Keratinocyte (primary cell): ENCODE results near the gene CFAP92. TPM values are rescaled to one million over a fixed set of nuclear protein-coding genes. Genes with fewer than 3 reads are reported as not detected.

ENCODE experiments used
- DNase-seq: peaks from one replicate; pipeline ENCODE4 v3.0.0-alpha.2; 2011; ENCODE audit warnings: low read depth, missing footprints, low spot score
- FAIRE-seq: peaks from 2 replicates; lab custom pipeline; 2011; peaks lifted over from hg19 to GRCh38; lab: Jason Lieb, UNC
- H2AFZ ChIP-seq: 2 replicates; pipeline ENCODE4 v1.6.0; 2012; ENCODE audit warnings: low read length, control low read depth, inconsistent platforms; ENCODE audit not compliant: control insufficient read depth
- H3K27ac ChIP-seq: 2 replicates; pipeline ENCODE4 v1.5.1; 2011; ENCODE audit warnings: low read length; ENCODE audit not compliant: control insufficient read depth, insufficient read depth
- H3K27me3 ChIP-seq: 3 replicates; pipeline ENCODE4 v1.6.0; 2011; ENCODE audit warnings: low read length; ENCODE audit not compliant: control insufficient read depth, insufficient read depth; ENCODE audit errors: extremely low read depth
- H3K36me3 ChIP-seq, 2 experiments: 2 replicates in 1 of 2; 3 replicates in 1 of 2; pipeline ENCODE4 v1.5.1; 2011; ENCODE audit warnings: low read length in 2 of 2, mild to moderate bottlenecking in 1 of 2; ENCODE audit not compliant: control insufficient read depth in 2 of 2, insufficient read depth in 2 of 2; ENCODE audit errors: extremely low read depth in 1 of 2
- H3K4me1 ChIP-seq: 3 replicates; pipeline ENCODE4 v1.5.1; 2011; ENCODE audit warnings: low read length; ENCODE audit not compliant: control insufficient read depth, insufficient read depth; ENCODE audit errors: extremely low read depth
- H3K4me2 ChIP-seq: 3 replicates; pipeline ENCODE4 v1.6.0; 2011; ENCODE audit warnings: low read depth, low read length; ENCODE audit not compliant: control insufficient read depth, insufficient read depth; ENCODE audit errors: extremely low read depth
- H3K4me3 ChIP-seq, 3 experiments: fragments of 200-600 bp in 1 of 3; sonication (generic) in 1 of 3; 2 replicates in 2 of 3; 3 replicates in 1 of 3; pipeline ENCODE4 v1.5.1; 2011 to 2016; ENCODE audit warnings: low read length in 3 of 3, mild to moderate bottlenecking in 3 of 3, control low read depth in 2 of 3, inconsistent platforms in 1 of 3, low read depth in 1 of 3, mixed read lengths in 1 of 3, mixed run types in 1 of 3, moderate library complexity in 1 of 3; ENCODE audit not compliant: control insufficient read depth in 2 of 3, insufficient read depth in 2 of 3; ENCODE audit errors: extremely low read depth in 1 of 3
- H3K79me2 ChIP-seq: 2 replicates; pipeline ENCODE4 v1.6.0; 2012; ENCODE audit warnings: low read length; ENCODE audit not compliant: control insufficient read depth, insufficient read depth
- H3K9ac ChIP-seq: 3 replicates; pipeline ENCODE4 v1.6.0; 2011; ENCODE audit warnings: low read length; ENCODE audit not compliant: control insufficient read depth, insufficient read depth; ENCODE audit errors: extremely low read depth
- H3K9me1 ChIP-seq: 3 replicates; pipeline ENCODE4 v1.6.0; 2011; ENCODE audit warnings: low read length; ENCODE audit not compliant: control insufficient read depth, insufficient read depth; ENCODE audit errors: extremely low read depth
- H3K9me3 ChIP-seq: 2 replicates; pipeline ENCODE4 v1.5.1; 2012; ENCODE audit warnings: low read depth, low read length; ENCODE audit not compliant: control insufficient read depth
- H4K20me1 ChIP-seq: 3 replicates; pipeline ENCODE4 v1.6.0; 2011; ENCODE audit warnings: low read length; ENCODE audit not compliant: control insufficient read depth, insufficient read depth; ENCODE audit errors: extremely low read depth
- CTCF ChIP-seq, 3 experiments: IDR thresholded peaks in 1 of 3; conservative IDR thresholded peaks in 1 of 3; optimal IDR thresholded peaks in 1 of 3; 2 replicates in 2 of 3; 3 replicates in 1 of 3; pipeline versions ENCODE3 to v1.5.1; 2011; ENCODE audit warnings: low read length in 3 of 3, mild to moderate bottlenecking in 3 of 3, moderate library complexity in 2 of 3, control low read depth in 1 of 3, inconsistent platforms in 1 of 3; ENCODE audit not compliant: insufficient read depth in 2 of 3; ENCODE audit errors: extremely low read depth in 1 of 3
- EZH2 ChIP-seq: IDR thresholded peaks from one replicate; pipeline ENCODE4 v1.6.1; 2012; ENCODE audit warnings: inconsistent platforms, mild to moderate bottlenecking, low read length, moderate library complexity
- dilution Hi-C: fragments of 300-500 bp; cut with MboI; formaldehyde crosslinking; loops from one replicate; pipeline ENCODE4 v1.7.0; 2020; ENCODE audit warnings: low sequenced_read_pairs; ENCODE audit not compliant: extremely low pct_ligation_motif_present
- polyA minus RNA-seq, 3 experiments: library from RNA; depleted of rRNA, polyadenylated mRNA; stranded (reverse); fragments of >200 nt; gene quantifications; 1 replicate in 1 of 3; 2 replicates in 1 of 3; 3 replicates in 1 of 3; pipeline ENCODE4 v1.2.3, GENCODE V29; 2011
- polyA plus RNA-seq, 5 experiments: library from polyadenylated mRNA; depleted of rRNA in 3 of 5; stranded (reverse) in 3 of 5; stranded (forward) in 1 of 5; unstranded in 1 of 5; fragments of >200 nt; gene quantifications; 1 replicate in 1 of 5; 2 replicates in 3 of 5; 3 replicates in 1 of 5; pipeline versions ENCODE4 v1.2.1 to v1.2.3, GENCODE V29; 2011 to 2012; ENCODE audit warnings: missing spikeins in 2 of 5, low read depth in 1 of 5, low replicate concordance in 1 of 5

CFAP92 gene
- polyA plus RNA-seq (0.11 to 0.26 TPM (median 0.22 TPM) in 3 replicates), polyA minus RNA-seq (0.58 TPM in 1 of 3 replicates, not detected in the others)
- 0.45 TPM for polyA plus RNA-seq (2011; ENCODE audit: low read depth)
- polyA plus RNA-seq (2011; cell fraction: cytosol; rRNA removed): 0.12 and 0.14 TPM in 2 replicates
- 0.19 and 0.45 TPM in 2 replicates for polyA plus RNA-seq (2011; cell fraction: nucleus; rRNA removed)
- polyA plus RNA-seq (2012; ENCODE audit: low replicate concordance): 0.17 and 0.24 TPM in 2 replicates
- not detected for polyA minus RNA-seq (2011; cell fraction: cytosol; rRNA and poly(A)+ RNA removed)
- not detected in 2 replicates for polyA minus RNA-seq (2011; cell fraction: nucleus; rRNA and poly(A)+ RNA removed)

GRCh38 chr3:128993461-128994172, at the start of gene CFAP92:
CFAP92 (minus strand) TSS chr3:128994076; CDS start chr3:128993304, 772 bp downstream.
- H3K27me3 ChIP-seq: peaks cover 3% of the 10 kb centered on the region
- H2AFZ ChIP-seq: peak within 1 kb of the TSS; percentile 88
- peak within 1 kb of the TSS; percentile 38 to 69 (median 54) for H3K4me3 ChIP-seq
- H3K4me2 ChIP-seq: peak within 1 kb of the TSS; percentile 86
- DNase-seq (no peak), FAIRE-seq (peak; percentile 79)
- TF ChIP-seq EZH2: no peak
- peak in 1 of 3 experiments; percentile 41 for TF ChIP-seq CTCF (optimal IDR thresholded peaks at IDR 0.05 in 1 of 3, IDR thresholded peaks at IDR 0.05 in 1 of 3, conservative IDR thresholded peaks at IDR 0.05 in 1 of 3; ENCODE audit: extremely low read depth in 1 of 3, insufficient read depth in 2 of 3, low read length in 3 of 3)
- H4K20me1 ChIP-seq: no peaks in the 10 kb centered on the region
- H3K9ac ChIP-seq: peak within 1 kb of the TSS; percentile 59
- peaks cover 16% of the 10 kb centered on the region for H3K4me1 ChIP-seq
- dilution Hi-C loops: no loop called here
- no peaks in the 10 kb centered on the region for H3K9me1 ChIP-seq
- H3K36me3 ChIP-seq: no peaks in the 10 kb centered on the region
- H3K9me3 ChIP-seq: no peaks in the 10 kb centered on the region
- H3K27ac ChIP-seq: peak within 1 kb of the TSS; percentile 25
- H3K79me2 ChIP-seq: no peaks in the 10 kb centered on the region

- no peaks in the 10 kb centered on the region for H3K9me1 ChIP-seq
- no peaks in the 10 kb centered on the region for H3K4me1 ChIP-seq
- H3K27me3 ChIP-seq: peaks cover 27% of the 10 kb centered on the region
- DNase-seq (no peak), FAIRE-seq (no peak)
- H3K79me2 ChIP-seq: no peaks in the 10 kb centered on the region
- H4K20me1 ChIP-seq: no peaks in the 10 kb centered on the region
- no peak overlapping the region for H3K9ac ChIP-seq
- no peak overlapping the region for H3K4me2 ChIP-seq
- H3K27ac ChIP-seq: no peak overlapping the region
- H2AFZ ChIP-seq: no peak overlapping the region
- H3K36me3 ChIP-seq: no peaks in the 10 kb centered on the region
- H3K9me3 ChIP-seq: no peaks in the 10 kb centered on the region
- dilution Hi-C loops: no loop called here
- H3K4me3 ChIP-seq: no peak overlapping the region
- no peak for TF ChIP-seq CTCF (optimal IDR thresholded peaks at IDR 0.05 in 1 of 3, IDR thresholded peaks at IDR 0.05 in 1 of 3, conservative IDR thresholded peaks at IDR 0.05 in 1 of 3; ENCODE audit: extremely low read depth in 1 of 3, insufficient read depth in 2 of 3, low read length in 3 of 3)
- TF ChIP-seq EZH2: no peak
These were observed 46.9 kb upstream of the CFAP92 start for GRCh38 chr3:129040579-129041300.
